MM.1S (cell line): ENCODE data around the gene ADAMTS7.
"Not testable (repeated sequence)": the region's sequence is repeated elsewhere in the genome, so short reads cannot be mapped to it uniquely, and the experiment has no call there.

Source experiments
- DNase-seq: peaks from one replicate; pipeline ENCODE4 v3.0.0-alpha.2; 2015
- H2AFZ ChIP-seq: fragments of 300-600 bp; sonication (generic); 2 replicates; pipeline ENCODE4 v1.6.0; 2016; ENCODE audit warnings: antibody characterized with exemption, low read length
- H3F3A ChIP-seq: fragments of 300-600 bp; sonication (generic); 2 replicates; pipeline ENCODE4 v1.6.1; 2016; ENCODE audit warnings: mild to moderate bottlenecking, antibody characterized with exemption, low read length, moderate library complexity, mixed read lengths; ENCODE audit not compliant: insufficient read depth
- H3K27ac ChIP-seq: fragments of 300-600 bp; sonication (generic); 2 replicates; pipeline ENCODE4 v1.5.1; 2016; ENCODE audit warnings: mild to moderate bottlenecking, low read length
- H3K27me3 ChIP-seq: fragments of 300-600 bp; sonication (generic); replicated peaks from 2 replicates; pipeline ENCODE4 v1.6.0; 2016; ENCODE audit warnings: low read length; ENCODE audit not compliant: insufficient read depth
- H3K36me3 ChIP-seq: fragments of 300-600 bp; sonication (generic); replicated peaks from 2 replicates; pipeline ENCODE4 v1.6.1; 2016; ENCODE audit warnings: mild to moderate bottlenecking, low read length, mixed read lengths; ENCODE audit not compliant: insufficient read depth
- H3K4me1 ChIP-seq: fragments of 300-600 bp; sonication (generic); 2 replicates; pipeline ENCODE4 v1.6.1; 2016; ENCODE audit warnings: low read length, mixed read lengths
- H3K4me2 ChIP-seq: fragments of 300-600 bp; sonication (generic); 2 replicates; pipeline ENCODE4 v1.6.0; 2016; ENCODE audit warnings: low read depth, low read length
- H3K4me3 ChIP-seq: fragments of 300-600 bp; sonication (generic); 2 replicates; pipeline ENCODE4 v1.5.1; 2016; ENCODE audit warnings: low read length, mixed read lengths
- H3K79me2 ChIP-seq: fragments of 300-600 bp; sonication (generic); 2 replicates; pipeline ENCODE4 v1.6.1; 2016; ENCODE audit warnings: mixed run types, low read length, mixed read lengths
- H3K9ac ChIP-seq: fragments of 300-600 bp; sonication (generic); 2 replicates; pipeline ENCODE4 v1.6.1; 2016; ENCODE audit warnings: low read length, mixed read lengths
- H3K9me2 ChIP-seq: fragments of 300-600 bp; sonication (generic); replicated peaks from 2 replicates; pipeline ENCODE4 v1.6.1; 2016; ENCODE audit warnings: mild to moderate bottlenecking, low read length, mixed read lengths; ENCODE audit not compliant: insufficient read depth
- H3K9me3 ChIP-seq: fragments of 300-600 bp; sonication (generic); replicated peaks from 2 replicates; pipeline ENCODE4 v1.6.1; 2016; ENCODE audit warnings: mild to moderate bottlenecking, low read length, mixed read lengths; ENCODE audit not compliant: insufficient read depth
- H4K20me1 ChIP-seq: fragments of 300-600 bp; sonication (generic); 2 replicates; pipeline ENCODE4 v1.6.1; 2016; ENCODE audit warnings: mild to moderate bottlenecking, low read length, moderate library complexity, mixed read lengths; ENCODE audit not compliant: insufficient read depth
- EZH2 ChIP-seq: fragments of 300-600 bp; sonication (generic); optimal IDR thresholded peaks from 2 replicates; pipeline ENCODE3; 2017; ENCODE audit warnings: low read depth, mild to moderate bottlenecking, antibody characterized with exemption, low read length, mixed read lengths
- EZH2phosphoT487 ChIP-seq: fragments of 300-600 bp; sonication (generic); IDR thresholded peaks from 2 replicates; pipeline ENCODE4 v1.6.1; 2018; ENCODE audit warnings: antibody characterized with exemption, low read length
- TF ChIP-seq, protein P1 (sequence below): fragments of 300-600 bp; sonication (generic); IDR thresholded peaks from 2 replicates; pipeline ENCODE4 v1.5.1; 2016; ENCODE audit warnings: antibody characterized with exemption, low read length, mixed read lengths

ADAMTS7 gene

DNA sequence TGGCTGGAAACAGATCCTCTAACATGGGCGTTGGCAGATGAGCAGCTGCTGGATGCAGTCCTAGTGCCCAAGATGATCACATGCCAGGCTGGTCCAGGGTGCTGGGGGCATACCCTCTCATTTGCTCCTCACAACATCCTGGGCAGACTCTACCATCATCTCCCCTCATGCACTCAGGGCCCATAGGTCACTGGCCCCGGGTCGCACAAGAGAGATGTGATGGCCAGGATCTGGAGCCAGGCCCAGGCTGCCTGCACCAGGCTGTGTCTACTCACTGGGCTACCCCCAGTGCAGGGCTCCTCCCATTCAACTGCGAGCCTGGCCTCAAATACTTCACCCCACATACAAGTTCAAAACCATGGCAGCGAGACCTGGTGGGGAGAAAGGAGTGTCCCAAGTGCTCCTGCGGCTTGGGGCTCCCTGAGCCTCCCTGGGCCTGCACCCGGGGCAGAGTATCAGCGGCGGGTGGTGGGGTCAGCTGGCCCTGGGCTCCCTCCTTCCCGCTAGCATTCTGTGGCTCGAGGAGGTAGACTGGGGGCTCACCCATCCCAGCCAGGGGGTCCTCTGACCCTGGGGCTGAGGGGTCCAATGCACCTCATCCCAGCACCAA is 32.0 kb downstream of the ADAMTS7 start:
- H3K4me2 ChIP-seq, H3K79me2 ChIP-seq, H3K4me1 ChIP-seq, H3K9me3 ChIP-seq, H3K27me3 ChIP-seq, H4K20me1 ChIP-seq, H3K27ac ChIP-seq, H2AFZ ChIP-seq, H3K36me3 ChIP-seq, H3F3A ChIP-seq, H3K9me2 ChIP-seq, H3K9ac ChIP-seq, H3K4me3 ChIP-seq, DNase-seq: not testable (repeated sequence)

DNA sequence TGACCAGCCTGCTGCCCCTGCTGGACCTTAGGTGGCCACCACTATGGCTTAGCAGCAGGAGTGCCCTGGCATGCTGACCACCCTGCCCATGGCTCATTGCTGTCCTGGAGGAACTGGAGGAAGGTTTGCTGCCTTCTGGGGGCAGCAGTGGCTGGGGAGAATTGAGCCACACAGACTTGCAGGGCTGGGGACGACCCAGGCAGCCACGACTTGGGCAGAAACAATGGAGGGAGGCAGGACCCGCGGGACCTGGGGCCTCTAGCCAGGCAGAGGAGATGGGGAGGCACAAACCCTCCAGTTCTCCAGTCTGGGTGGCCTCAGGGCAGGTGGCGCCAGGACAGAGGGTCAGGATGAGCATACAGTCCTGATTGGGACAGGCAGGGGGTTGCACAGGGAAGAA is 32.8 kb downstream of the ADAMTS7 start:
- no peak for DNase-seq
- Histone ChIP-seq H3K27ac (no peak overlapping the region), H4K20me1 (no peaks in the 10 kb centered on the region), H3K4me1 (no peaks in the 10 kb centered on the region), H3K36me3 (no peaks in the 10 kb centered on the region), H3K27me3 (no peaks in the 10 kb centered on the region; the same call in 1 of the 2 replicates), H3K9me3 (no peaks in the 10 kb centered on the region), H3K4me2 (no peak overlapping the region), H3K4me3 (no peak overlapping the region), H3K79me2 (no peaks in the 10 kb centered on the region), H2AFZ (no peak overlapping the region), H3K9ac (no peak overlapping the region), H3F3A (no peaks in the 10 kb centered on the region), H3K9me2 (no peaks in the 10 kb centered on the region)
- no peak for TF ChIP-seq EZH2phosphoT487
- no peak for TF ChIP-seq EZH2
- TF ChIP-seq, protein P1, sequence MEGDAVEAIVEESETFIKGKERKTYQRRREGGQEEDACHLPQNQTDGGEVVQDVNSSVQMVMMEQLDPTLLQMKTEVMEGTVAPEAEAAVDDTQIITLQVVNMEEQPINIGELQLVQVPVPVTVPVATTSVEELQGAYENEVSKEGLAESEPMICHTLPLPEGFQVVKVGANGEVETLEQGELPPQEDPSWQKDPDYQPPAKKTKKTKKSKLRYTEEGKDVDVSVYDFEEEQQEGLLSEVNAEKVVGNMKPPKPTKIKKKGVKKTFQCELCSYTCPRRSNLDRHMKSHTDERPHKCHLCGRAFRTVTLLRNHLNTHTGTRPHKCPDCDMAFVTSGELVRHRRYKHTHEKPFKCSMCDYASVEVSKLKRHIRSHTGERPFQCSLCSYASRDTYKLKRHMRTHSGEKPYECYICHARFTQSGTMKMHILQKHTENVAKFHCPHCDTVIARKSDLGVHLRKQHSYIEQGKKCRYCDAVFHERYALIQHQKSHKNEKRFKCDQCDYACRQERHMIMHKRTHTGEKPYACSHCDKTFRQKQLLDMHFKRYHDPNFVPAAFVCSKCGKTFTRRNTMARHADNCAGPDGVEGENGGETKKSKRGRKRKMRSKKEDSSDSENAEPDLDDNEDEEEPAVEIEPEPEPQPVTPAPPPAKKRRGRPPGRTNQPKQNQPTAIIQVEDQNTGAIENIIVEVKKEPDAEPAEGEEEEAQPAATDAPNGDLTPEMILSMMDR, result no peak

DNA sequence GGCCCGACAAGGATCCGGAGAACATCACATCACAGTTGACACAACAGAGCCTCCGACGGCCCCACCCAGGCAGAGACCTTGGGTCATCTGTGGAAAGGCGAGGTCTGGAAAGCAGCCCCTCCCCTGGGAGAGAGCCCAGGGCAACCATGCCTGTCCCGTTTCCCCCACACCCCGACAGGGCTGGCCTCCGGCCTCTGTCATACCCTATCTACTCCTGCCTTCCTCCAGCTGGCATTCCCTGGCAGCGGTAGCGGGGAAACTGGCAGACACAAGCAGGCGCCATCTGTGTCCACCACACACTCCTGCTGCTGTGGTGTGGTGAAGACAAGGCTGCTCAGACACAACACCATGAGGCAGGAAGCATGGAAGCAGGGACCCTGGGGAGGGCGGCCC is 33.3 kb downstream of the ADAMTS7 start:
- not testable (repeated sequence) for H3K79me2 ChIP-seq, H3K27me3 ChIP-seq, H3K4me2 ChIP-seq, H3K4me3 ChIP-seq, H3K9me3 ChIP-seq, H4K20me1 ChIP-seq, H3K4me1 ChIP-seq, H3K27ac ChIP-seq, H3K9me2 ChIP-seq, H3K9ac ChIP-seq, H2AFZ ChIP-seq, H3K36me3 ChIP-seq, DNase-seq, H3F3A ChIP-seq

DNA sequence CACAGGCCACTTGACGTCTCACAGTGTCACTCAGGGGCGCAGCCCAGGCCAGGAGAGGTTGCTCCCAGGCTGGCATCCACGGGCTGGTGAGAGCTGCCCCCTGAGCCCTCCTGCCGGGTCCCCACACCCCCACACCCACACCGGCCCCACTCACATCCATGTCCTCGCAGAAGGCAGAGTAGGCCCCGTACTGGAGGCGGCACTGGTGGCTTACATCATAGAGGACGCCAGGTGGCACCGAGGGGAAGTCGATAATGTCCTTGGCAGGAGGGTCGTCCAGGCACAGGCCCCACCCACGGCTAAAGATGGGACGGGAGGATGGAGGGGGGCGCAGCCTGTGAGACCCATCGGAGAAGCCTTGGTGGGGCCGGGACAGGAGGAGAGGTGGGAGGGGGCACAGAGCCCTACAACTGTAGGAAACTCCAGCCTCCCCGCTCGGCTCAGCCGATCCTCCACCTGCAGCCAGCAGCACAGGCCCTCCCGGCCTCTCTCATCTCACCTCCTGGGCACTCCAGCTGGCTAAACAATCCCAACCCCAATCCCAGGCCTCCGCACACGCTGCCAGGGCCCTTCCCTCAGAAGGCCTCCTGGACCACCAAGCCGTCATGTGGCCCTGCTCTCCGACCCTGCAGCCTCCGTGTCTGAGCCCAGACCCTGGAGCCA is 33.8 kb downstream of the ADAMTS7 start:
- H2AFZ ChIP-seq, H3K9me2 ChIP-seq, H3K9me3 ChIP-seq, H4K20me1 ChIP-seq, H3K27ac ChIP-seq, DNase-seq, H3K4me3 ChIP-seq, H3K4me2 ChIP-seq, H3K27me3 ChIP-seq, H3K4me1 ChIP-seq, H3F3A ChIP-seq, H3K9ac ChIP-seq, H3K79me2 ChIP-seq, H3K36me3 ChIP-seq: not testable (repeated sequence)

DNA sequence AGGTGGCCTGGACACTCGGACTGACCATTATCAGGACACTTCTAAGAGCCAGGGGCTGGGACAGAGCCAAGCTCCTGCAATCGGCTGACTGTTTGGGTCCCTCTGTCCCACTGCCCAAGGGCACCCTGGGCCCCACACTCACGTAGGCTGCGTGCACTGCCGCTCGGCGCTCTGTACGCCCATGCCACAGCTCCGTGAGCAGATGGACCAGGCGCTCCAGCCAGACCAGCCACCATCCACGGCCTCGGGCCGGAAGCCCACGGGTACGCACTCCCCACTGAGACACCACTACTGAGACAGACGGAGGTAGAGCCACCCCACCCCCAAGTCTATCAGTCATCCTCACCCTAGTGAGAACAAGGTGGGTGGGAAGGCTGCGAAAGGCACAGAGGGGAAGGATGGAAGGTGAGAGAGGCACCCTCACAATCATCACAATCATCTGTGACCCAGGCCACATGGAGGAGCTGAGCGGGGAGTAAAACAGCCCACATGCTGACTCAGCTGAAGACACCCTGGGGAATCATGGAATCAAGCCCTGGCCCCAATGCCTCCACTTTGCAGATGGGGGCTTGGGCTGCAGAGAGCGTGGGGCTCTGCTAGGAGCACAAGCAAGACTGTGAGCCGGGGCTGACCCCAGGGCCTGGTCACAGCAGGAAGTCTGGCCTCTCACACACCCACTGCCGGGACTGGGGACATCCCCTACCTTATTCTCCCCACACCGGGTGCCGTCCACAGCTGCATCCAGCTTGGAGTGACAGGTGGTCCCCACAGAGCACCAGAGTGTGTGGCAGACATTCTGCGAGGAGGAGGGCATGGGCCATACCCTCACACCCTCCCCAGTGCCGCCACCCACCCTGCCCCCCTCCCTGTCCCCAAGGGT is 35.0 kb downstream of the ADAMTS7 start:
- H3F3A ChIP-seq, H3K36me3 ChIP-seq, DNase-seq, H3K27me3 ChIP-seq, H3K9me2 ChIP-seq, H3K4me2 ChIP-seq, H3K4me1 ChIP-seq, H3K4me3 ChIP-seq, H3K27ac ChIP-seq, H4K20me1 ChIP-seq, H3K9ac ChIP-seq, H3K79me2 ChIP-seq, H3K9me3 ChIP-seq, H2AFZ ChIP-seq: not testable (repeated sequence)
